Endometrium (tissue), 2 donors: ENCODE results near the gene COL6A2.
"Not testable (repeated sequence)": the region's sequence is repeated elsewhere in the genome, so short reads cannot be mapped to it uniquely, and the experiment has no call there.

Experiments used
- FAIRE-seq: peaks from 2 replicates; lab custom pipeline; 2012; peaks lifted over from hg19 to GRCh38; lab: Jason Lieb, UNC
- donor health status: control.
- donor health status: control.

Gene COL6A2

GRCh38 chr21:46079352-46080170 is 18.4 kb upstream of the COL6A2 start:
- no peak for FAIRE-seq

GRCh38 chr21:46080171-46081021 is 17.5 kb upstream of the COL6A2 start:
- no peak for FAIRE-seq

- FAIRE-seq = no peak
Observed at GRCh38 chr21:46081022-46081861, 16.7 kb upstream of the COL6A2 start.

GRCh38 chr21:46081862-46082712 is 15.8 kb upstream of the COL6A2 start:
- no peak for FAIRE-seq

- FAIRE-seq = no peak
Observed at GRCh38 chr21:46082713-46082962, 15.3 kb upstream of the COL6A2 start.

GRCh38 chr21:46082963-46083790 is 14.7 kb upstream of the COL6A2 start:
- no peak for FAIRE-seq

- FAIRE-seq = no peak
Observed at GRCh38 chr21:46083791-46084561, 13.9 kb upstream of the COL6A2 start.

GRCh38 chr21:46084709-46085108 is 13.2 kb upstream of the COL6A2 start:
- no peak for FAIRE-seq

GRCh38 chr21:46085259-46085658 is 12.7 kb upstream of the COL6A2 start:
- not testable (repeated sequence) for FAIRE-seq

GRCh38 chr21:46087641-46088040 is 10.3 kb upstream of the COL6A2 start:
- no peak for FAIRE-seq

GRCh38 chr21:46088189-46088588 is 9.7 kb upstream of the COL6A2 start:
- FAIRE-seq = no peak

GRCh38 chr21:46089285-46089684 is 8.6 kb upstream of the COL6A2 start:
- no peak for FAIRE-seq

- FAIRE-seq = no peak
Observed at GRCh38 chr21:46091118-46091517, 6.8 kb upstream of the COL6A2 start.

GRCh38 chr21:46091631-46092025 is 6.3 kb upstream of the COL6A2 start:
- no peak for FAIRE-seq

- no peak for FAIRE-seq
Observed at GRCh38 chr21:46092026-46092764, 5.7 kb upstream of the COL6A2 start.

GRCh38 chr21:46092811-46093667 is 4.9 kb upstream of the COL6A2 start:
- no peak for FAIRE-seq

- no peak for FAIRE-seq
Observed at GRCh38 chr21:46093668-46094400, 4.1 kb upstream of the COL6A2 start.
